Stimulated activated CD4-positive, alpha-beta T cell treated with anti-CD3 and anti-CD28 coated beads, TNF-alpha, amount 100 ng/mL, for 24 hours (primary cell): ENCODE measurements around the gene ARHGAP22.

Source experiments
- DNase-seq, 3 experiments: peaks; one replicate each; pipeline ENCODE4 v3.0.0-alpha.2; 2020; ENCODE audit warnings: low read depth in 3 of 3

The ARHGAP22 gene

GRCh38 chr10:48450741-48451466, 154.0 kb downstream of the ARHGAP22 start:
- no peak for DNase-seq

GRCh38 chr10:48450233-48450740, 154.6 kb downstream of the ARHGAP22 start:
- DNase-seq, result no peak

- DNase-seq, result no peak
Observed at GRCh38 chr10:48449501-48450232, 155.2 kb downstream of the ARHGAP22 start.

- no peak for DNase-seq
Observed at GRCh38 chr10:48448796-48449195, 156.1 kb downstream of the ARHGAP22 start.

GRCh38 chr10:48447356-48448215, 157.3 kb downstream of the ARHGAP22 start:
- no peak for DNase-seq

GRCh38 chr10:48446785-48447184, 158.1 kb downstream of the ARHGAP22 start:
- DNase-seq, result no peak

GRCh38 chr10:48445932-48446331, 158.9 kb downstream of the ARHGAP22 start:
- DNase-seq, result no peak

- DNase-seq, result no peak
Observed at GRCh38 chr10:48444861-48445841, 159.7 kb downstream of the ARHGAP22 start.

GRCh38 chr10:48444266-48444665, 160.6 kb downstream of the ARHGAP22 start:
- DNase-seq, result no peak

- no peak for DNase-seq
Observed at GRCh38 chr10:48442809-48443177, 162.1 kb downstream of the ARHGAP22 start.

GRCh38 chr10:48442090-48442808, 162.6 kb downstream of the ARHGAP22 start:
- DNase-seq, result no peak

GRCh38 chr10:48440771-48441170, 164.1 kb downstream of the ARHGAP22 start:
- DNase-seq, result no peak

- no peak for DNase-seq
Observed at GRCh38 chr10:48439581-48440041, 165.3 kb downstream of the ARHGAP22 start.

- DNase-seq, result no peak
Observed at GRCh38 chr10:48439031-48439430, 165.8 kb downstream of the ARHGAP22 start.

- no peak for DNase-seq
Observed at GRCh38 chr10:48437546-48437945, 167.3 kb downstream of the ARHGAP22 start.

- DNase-seq, result no peak
Observed at GRCh38 chr10:48431871-48432270, 173.0 kb downstream of the ARHGAP22 start.

GRCh38 chr10:48430402-48430993, 174.4 kb downstream of the ARHGAP22 start:
- no peak for DNase-seq

- DNase-seq, result no peak
Observed at GRCh38 chr10:48429309-48429708, 175.6 kb downstream of the ARHGAP22 start.

GRCh38 chr10:48428896-48429295, 176.0 kb downstream of the ARHGAP22 start:
- no peak for DNase-seq

GRCh38 chr10:48423884-48424283, 181.0 kb downstream of the ARHGAP22 start:
- DNase-seq, result no peak
